ENCODE data around the gene STRN. TPM values are rescaled to one million over a fixed set of nuclear protein-coding genes. Genes with fewer than 3 reads are reported as not detected.

The STRN gene
- total RNA-seq, 4 donors from 2014 or later, result 18.2 to 26.4 (median 21.5) TPM

DNA sequence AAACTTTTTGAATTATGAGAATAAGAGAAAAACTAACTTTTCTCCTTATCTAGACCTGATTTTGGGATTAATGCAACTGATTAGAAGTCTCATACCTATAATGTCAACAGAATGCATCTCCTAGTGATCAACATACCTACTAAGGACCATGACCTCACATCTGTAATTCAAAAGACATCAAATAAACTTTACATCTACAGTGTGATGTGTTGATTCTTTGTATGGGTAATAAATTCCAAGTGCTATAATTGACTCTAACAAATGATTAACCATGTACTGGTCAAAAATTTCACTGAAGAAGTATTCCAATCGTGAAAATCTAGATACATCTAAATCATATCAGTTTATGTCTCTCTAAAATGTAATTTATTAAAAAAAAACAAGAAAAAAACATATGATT, 84.5 kb downstream of the STRN start:
- H3K27me3 ChIP-seq, result no peaks in the 10 kb centered on the region
- TF ChIP-seq POLR2A (IDR thresholded peaks at IDR 0.05), result no peak
- no peak for TF ChIP-seq CTCF (IDR thresholded peaks at IDR 0.05)
- no peak overlapping the region for H3K4me3 ChIP-seq
- 94 to 95% methylated on average over 1 of the region's 1 CpG for WGBS, 2 donors
- H3K36me3 ChIP-seq, result peaks cover 0 to 71% (median 0%) of the 10 kb centered on the region in 3 donors
- no peak overlapping the region for H3K27ac ChIP-seq
- no peaks in the 10 kb centered on the region for H3K4me1 ChIP-seq
- DNase-seq (ENCODE audit: low spot score in 2 of 2), result no peak
- no peaks in the 10 kb centered on the region for H3K9me3 ChIP-seq

- Histone ChIP-seq H3K9me3 (peaks cover 0 to 9% (median 0%) of the 10 kb centered on the region in 4 donors), H3K27ac (no peak overlapping the region), H3K27me3 (no peaks in the 10 kb centered on the region), H3K36me3 (peaks cover 0 to 92% (median 4%) of the 10 kb centered on the region in 3 donors), H3K4me3 (no peak overlapping the region), H3K4me1 (no peaks in the 10 kb centered on the region)
- TF ChIP-seq EP300 (IDR thresholded peaks at IDR 0.05), result no peak
- no peak for TF ChIP-seq CTCF (IDR thresholded peaks at IDR 0.05)
- no peak for TF ChIP-seq POLR2A (IDR thresholded peaks at IDR 0.05)
- 92 to 96% methylated on average over 4 of the region's 4 CpGs for WGBS, 2 donors
- DNase-seq (ENCODE audit: low spot score in 2 of 2), result no peak
Measured at GRCh38 chr2:36878429-36878828, 87.9 kb downstream of the STRN start.

GRCh38 chr2:36871068-36871707, 95.1 kb downstream of the STRN start:
- WGBS, 2 donors, result 81 to 91% methylated on average over 1 of the region's 1 CpG
- DNase-seq (ENCODE audit: low spot score in 2 of 2), result no peak
- Histone ChIP-seq H3K9me3 (peaks cover 0 to 9% (median 0%) of the 10 kb centered on the region in 4 donors), H3K4me1 (no peaks in the 10 kb centered on the region), H3K27me3 (no peaks in the 10 kb centered on the region), H3K4me3 (no peak overlapping the region), H3K27ac (no peak overlapping the region), H3K36me3 (peaks cover 0 to 67% (median 4%) of the 10 kb centered on the region in 3 donors)
- TF ChIP-seq POLR2A (IDR thresholded peaks at IDR 0.05), result no peak
- no peak for TF ChIP-seq EP300 (IDR thresholded peaks at IDR 0.05)
- TF ChIP-seq CTCF (IDR thresholded peaks at IDR 0.05), result no peak

DNA sequence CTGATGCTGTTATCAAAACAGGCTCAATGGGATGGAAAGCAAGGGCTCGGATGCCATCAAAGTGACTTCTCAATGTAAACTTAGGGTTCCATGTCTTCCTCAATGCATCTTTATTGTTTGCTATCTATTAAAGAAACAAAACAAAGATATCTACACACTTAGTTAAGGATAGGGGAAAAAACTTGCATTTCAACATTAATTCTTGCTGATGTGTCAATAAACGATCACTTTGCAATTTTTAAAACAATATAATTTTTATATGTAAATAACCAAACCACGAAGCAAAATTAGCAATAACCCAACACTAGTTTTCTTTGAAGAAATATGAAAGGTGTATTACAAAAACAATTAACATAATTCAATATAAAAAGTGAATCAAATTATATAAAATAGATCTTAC, 96.7 kb downstream of the STRN start:
- peaks cover 0 to 67% (median 0%) of the 10 kb centered on the region in 3 donors for H3K36me3 ChIP-seq
- no peak for TF ChIP-seq POLR2A (IDR thresholded peaks at IDR 0.05)
- no peak for TF ChIP-seq CTCF (IDR thresholded peaks at IDR 0.05)
- no peak for TF ChIP-seq EP300 (IDR thresholded peaks at IDR 0.05)
- no peak for DNase-seq (ENCODE audit: low spot score in 2 of 2)
- 64% methylated on average over 3 of the region's 3 CpGs for WGBS, 2 donors
- no peak overlapping the region for H3K27ac ChIP-seq
- H3K4me1 ChIP-seq, result no peaks in the 10 kb centered on the region
- no peaks in the 10 kb centered on the region for H3K27me3 ChIP-seq
- no peaks in the 10 kb centered on the region for H3K9me3 ChIP-seq
- no peak overlapping the region for H3K4me3 ChIP-seq

DNA sequence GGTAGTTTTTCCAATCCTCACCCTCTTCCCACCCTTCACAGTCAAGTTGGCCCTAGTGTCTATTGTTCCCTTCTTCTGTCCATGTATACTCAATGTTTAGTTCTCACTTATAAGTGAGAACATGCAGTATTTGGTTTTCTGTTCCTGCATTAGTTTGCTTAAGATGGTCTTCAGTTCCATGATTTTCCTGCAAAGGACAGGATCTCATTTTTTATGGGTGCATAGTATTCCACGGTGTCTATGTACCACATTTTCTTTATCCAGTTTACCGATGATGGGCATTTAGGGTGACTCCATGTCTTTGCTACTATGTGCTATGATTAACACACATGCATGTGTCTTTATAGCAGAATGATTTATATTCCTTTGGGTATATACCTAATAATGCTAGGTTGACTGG, 104.4 kb downstream of the STRN start:
- Histone ChIP-seq H3K4me3 (no peak overlapping the region), H3K4me1 (no peaks in the 10 kb centered on the region), H3K36me3 (peaks cover 0 to 59% (median 3%) of the 10 kb centered on the region in 3 donors), H3K27ac (no peak overlapping the region), H3K9me3 (no peaks in the 10 kb centered on the region), H3K27me3 (no peaks in the 10 kb centered on the region)
- no peak for DNase-seq (ENCODE audit: low spot score in 2 of 2)
- TF ChIP-seq CTCF (IDR thresholded peaks at IDR 0.05), result no peak
- no peak for TF ChIP-seq EP300 (IDR thresholded peaks at IDR 0.05)
- no peak for TF ChIP-seq POLR2A (IDR thresholded peaks at IDR 0.05)
- 98 to 99% methylated on average over 2 of the region's 2 CpGs for WGBS, 2 donors
